Measurements from ENCODE around the gene ACSL5.

The ACSL5 gene, protein sequence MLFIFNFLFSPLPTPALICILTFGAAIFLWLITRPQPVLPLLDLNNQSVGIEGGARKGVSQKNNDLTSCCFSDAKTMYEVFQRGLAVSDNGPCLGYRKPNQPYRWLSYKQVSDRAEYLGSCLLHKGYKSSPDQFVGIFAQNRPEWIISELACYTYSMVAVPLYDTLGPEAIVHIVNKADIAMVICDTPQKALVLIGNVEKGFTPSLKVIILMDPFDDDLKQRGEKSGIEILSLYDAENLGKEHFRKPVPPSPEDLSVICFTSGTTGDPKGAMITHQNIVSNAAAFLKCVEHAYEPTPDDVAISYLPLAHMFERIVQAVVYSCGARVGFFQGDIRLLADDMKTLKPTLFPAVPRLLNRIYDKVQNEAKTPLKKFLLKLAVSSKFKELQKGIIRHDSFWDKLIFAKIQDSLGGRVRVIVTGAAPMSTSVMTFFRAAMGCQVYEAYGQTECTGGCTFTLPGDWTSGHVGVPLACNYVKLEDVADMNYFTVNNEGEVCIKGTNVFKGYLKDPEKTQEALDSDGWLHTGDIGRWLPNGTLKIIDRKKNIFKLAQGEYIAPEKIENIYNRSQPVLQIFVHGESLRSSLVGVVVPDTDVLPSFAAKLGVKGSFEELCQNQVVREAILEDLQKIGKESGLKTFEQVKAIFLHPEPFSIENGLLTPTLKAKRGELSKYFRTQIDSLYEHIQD

GRCh38 chr10:112373912-112374338, at the start of gene ACSL5:
Gene ACSL5, plus strand, starts transcription at chr10:112374116. Its CDS starts 20,831 bp downstream, at chr10:112394947.
- no peak for DNase-seq

DNA sequence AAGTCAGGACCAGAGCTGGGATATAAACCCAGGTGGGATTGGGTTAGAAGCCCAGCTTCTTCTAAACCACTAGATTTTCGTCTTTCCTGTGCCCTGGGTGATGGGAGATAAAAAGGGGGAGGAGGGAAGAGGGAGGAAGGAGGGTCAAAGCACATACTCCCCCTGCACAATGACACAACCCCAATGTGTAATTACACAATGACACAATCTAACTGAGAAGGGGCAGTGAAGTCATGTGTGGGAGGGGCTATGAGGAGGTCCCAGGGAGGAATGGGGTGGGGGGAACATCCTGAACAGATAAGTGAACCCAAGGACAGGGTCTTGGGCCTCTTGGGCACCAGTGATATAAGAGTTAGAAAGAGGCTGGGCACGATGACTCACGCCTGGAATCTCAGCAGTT, 46.2 kb upstream of the ACSL5 start:
- no peak for DNase-seq

- DNase-seq = no peak
Observed at GRCh38 chr10:112330162-112330561, 43.8 kb upstream of the ACSL5 start.

DNA sequence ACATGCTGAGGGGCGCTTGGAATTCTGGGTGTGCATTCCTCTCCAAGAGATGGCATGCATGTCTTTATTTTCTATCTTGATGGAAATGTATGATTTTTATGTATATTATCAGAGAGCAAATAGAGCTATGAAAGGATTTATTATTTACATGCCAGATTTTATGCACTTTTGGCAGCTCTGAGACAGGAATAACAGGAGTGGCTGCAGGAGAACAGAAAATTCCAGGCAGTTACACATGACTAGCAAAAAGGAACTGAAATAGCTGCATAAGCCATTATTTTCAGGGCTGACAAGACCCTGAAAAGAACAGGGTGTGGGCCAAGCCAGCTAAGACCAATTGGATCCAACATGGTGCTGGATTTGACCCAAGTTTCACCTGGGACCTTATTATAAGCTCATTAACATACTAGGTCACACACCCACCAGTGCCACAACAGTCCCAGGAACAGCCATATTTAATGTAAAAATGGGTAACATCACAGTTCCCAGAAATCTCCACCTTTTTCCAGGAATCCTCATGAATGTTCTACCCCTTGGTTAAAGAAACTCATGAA, 43.2 kb upstream of the ACSL5 start:
- DNase-seq = no peak

- DNase-seq = no peak
Observed at GRCh38 chr10:112332022-112332421, 41.9 kb upstream of the ACSL5 start.

GRCh38 chr10:112332509-112333228, 41.2 kb upstream of the ACSL5 start:
- DNase-seq = no peak

DNA sequence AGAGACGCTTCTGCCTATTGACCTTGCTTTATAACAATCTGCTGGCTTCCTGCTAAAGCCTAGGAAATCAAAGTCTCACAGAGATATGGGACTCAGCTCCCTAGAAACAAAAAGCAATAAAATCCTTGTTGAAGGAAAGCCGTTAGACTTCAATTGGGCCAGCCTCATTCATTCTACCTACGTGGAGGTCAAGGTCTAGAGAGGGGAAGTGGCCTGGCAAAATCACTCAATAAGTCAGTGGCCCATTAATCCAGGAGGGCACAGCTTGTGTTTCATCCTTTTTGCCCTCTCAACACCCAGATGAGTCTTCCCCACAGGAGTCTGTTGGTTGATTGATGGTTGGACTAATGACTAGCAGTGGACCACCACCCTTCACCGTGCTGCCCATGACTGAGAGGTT, 40.5 kb upstream of the ACSL5 start:
- DNase-seq = no peak

DNA sequence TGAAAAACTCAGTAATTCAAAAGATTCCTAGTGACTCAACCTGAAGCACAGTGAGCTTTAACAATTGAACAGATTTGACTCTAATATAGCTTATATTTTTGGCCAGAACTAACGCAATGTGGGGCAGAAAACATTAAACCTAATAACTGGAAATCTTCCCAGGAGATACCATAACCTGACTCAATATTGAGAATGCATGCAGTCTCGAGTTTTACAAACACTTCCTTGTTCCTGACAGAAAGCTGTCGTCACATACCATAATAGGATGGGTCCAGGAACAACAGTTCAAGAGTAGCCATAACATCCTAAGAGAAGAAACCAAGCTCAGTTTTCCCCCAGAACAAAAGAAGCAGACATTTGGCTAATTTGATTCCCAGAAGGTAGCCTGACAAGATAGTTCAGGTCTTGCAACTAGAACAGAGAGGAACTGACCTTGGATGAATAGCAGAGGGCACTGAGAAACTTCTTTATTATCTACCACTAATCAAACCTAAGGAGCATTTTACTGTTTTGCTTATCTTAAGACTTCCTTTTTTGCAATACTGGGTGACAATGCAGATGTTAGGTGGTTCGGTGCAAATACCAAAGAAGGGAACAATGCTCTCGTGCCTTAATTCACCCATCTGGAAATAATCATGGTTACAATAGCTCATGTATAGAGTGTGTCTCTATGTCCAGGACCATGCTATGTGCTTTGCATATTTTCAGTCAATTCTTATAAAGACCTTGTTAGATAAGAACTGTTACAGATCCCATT, 38.6 kb upstream of the ACSL5 start:
- no peak for DNase-seq

DNA sequence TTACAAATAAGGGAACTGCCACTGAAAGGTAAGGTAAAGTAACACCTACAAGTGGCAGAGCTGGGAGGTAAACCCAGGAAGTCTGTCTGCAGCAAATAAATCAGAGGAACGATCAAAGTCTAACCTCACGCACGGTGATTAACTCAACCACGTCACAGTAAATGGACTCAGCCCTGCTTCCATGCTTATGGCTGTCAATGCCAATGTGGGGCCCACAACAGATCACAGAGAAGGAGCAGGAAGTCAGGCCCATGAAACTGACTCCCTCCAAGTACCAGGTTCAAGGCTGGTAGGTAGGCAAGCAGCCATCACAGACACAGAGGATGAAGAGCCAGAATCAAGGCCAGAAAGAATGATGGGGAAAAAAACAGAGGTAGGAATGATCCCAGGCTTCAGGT, 38.0 kb upstream of the ACSL5 start:
- DNase-seq = no peak

DNA sequence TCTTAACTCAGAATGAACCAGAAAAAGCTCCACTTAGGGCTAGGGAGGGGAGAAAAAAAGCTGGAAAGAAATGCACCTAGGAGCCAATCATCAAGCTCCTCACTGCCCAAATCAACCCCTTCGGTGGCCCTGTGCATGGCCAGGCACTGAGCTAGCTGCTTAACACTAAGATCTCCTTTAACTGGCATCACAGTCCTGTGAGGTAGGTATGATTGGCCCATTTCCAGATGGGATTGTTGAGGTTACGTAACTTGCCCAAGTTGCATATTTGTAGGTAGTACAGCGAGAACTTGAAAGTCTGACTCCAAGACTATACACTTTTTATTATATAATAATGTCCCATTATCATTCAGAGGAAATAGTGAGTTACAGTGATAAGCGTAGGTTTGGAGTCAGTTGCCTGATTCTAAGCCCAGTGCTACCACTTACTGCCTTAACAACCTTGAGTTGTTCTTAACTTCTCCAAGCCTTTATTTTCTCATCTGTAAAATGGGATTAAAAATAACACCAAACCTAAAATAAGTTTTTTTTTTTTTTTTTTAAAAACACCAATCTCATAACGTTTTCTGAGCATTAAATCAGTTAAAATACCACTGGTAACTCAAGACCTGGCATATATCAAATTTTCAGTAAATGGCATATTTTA, 37.2 kb upstream of the ACSL5 start:
- no peak for DNase-seq

DNA sequence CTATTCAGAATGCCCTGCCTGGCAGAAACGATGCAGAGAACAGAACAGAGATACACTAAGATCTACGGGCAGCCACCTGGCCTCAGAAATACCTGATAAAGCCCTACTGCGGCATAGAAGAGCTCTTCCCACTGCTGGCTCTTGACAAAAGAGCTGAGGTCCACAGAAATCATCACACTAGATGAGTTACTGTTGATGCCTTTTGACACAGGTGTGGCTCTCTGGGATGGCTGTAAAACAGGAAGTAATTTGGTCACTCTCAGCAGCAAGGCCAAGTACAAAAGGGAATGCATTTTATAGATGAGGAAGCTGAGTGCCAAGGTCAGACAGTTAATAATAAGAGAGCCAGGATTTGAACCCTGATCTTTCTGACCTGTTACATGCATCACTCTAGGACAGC, 35.0 kb upstream of the ACSL5 start:
- DNase-seq = no peak

GRCh38 chr10:112340601-112341000, 33.3 kb upstream of the ACSL5 start:
- DNase-seq = no peak

- no peak for DNase-seq
Observed at GRCh38 chr10:112343056-112343806, 30.7 kb upstream of the ACSL5 start.

GRCh38 chr10:112344261-112344660, 29.7 kb upstream of the ACSL5 start:
- DNase-seq = no peak

GRCh38 chr10:112345202-112345601, 28.7 kb upstream of the ACSL5 start:
- no peak for DNase-seq

GRCh38 chr10:112345743-112346142, 28.2 kb upstream of the ACSL5 start:
- no peak for DNase-seq

- DNase-seq = no peak
Observed at GRCh38 chr10:112346774-112347173, 27.1 kb upstream of the ACSL5 start.

- no peak for DNase-seq
Observed at GRCh38 chr10:112347709-112348671, 25.9 kb upstream of the ACSL5 start.

DNA sequence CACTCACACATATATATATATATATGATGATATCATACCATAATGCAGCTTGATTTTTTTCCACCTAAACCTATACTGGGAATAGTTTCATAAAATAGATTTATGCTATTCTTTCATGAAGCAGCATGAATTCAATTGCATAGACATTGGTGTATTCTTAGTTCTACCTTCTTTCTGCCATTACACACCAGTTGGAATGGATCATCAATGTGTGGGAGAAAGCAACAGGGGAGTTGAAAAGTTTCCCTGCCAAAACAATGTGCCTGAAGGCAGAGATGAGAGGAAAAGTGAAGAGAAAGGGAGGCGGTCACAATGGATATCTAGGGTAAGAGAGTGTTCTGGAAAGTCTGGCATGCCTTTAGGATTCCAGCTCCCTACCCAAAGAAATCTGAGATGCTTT, 25.2 kb upstream of the ACSL5 start:
- no peak for DNase-seq

GRCh38 chr10:112349521-112350085, 24.3 kb upstream of the ACSL5 start:
- no peak for DNase-seq

All from NCI-H446 treated with DMSO at 0.1 percent for 48 hours (cell line).